Left lung (tissue), 10 donors: ENCODE results near the gene CCDC74A. TPM values are rescaled to one million over a fixed set of nuclear protein-coding genes. Genes with fewer than 3 reads are reported as not detected.
"Not testable (repeated sequence)": the region's sequence is repeated elsewhere in the genome, so short reads cannot be mapped to it uniquely, and the experiment has no call there.

ENCODE experiments used
- ATAC-seq: fragments of 200-7000 bp; cut with Tn5 transposase; one replicate; pipeline ENCODE4 v1.9.1; 2020; ENCODE audit warnings: moderate library complexity
- DNase-seq, 4 donors: peaks; one replicate each; pipeline ENCODE4 v3.0.0-alpha.2; 2013 to 2020
- H3K27ac ChIP-seq, 2 donors: fragments of 200-600 bp; sonication (generic) in 1 of 2; one replicate each; pipeline versions ENCODE4 v1.5.0 to v1.8.0; 2020 to 2021
- H3K27me3 ChIP-seq, 2 donors: fragments of 200-600 bp; sonication (generic) in 1 of 2; one replicate each; pipeline versions ENCODE4 v1.5.0 to v1.8.0; 2020 to 2021
- H3K36me3 ChIP-seq, 2 donors: fragments of 200-600 bp; sonication (generic) in 1 of 2; one replicate each; pipeline versions ENCODE4 v1.5.0 to v1.8.0; 2020 to 2021
- H3K4me1 ChIP-seq, 2 donors: fragments of 200-600 bp; one replicate each; pipeline ENCODE4 v1.8.0; 2021
- H3K4me3 ChIP-seq, 2 donors: fragments of 200-600 bp; sonication (generic) in 1 of 2; one replicate each; pipeline versions ENCODE4 v1.5.0 to v1.8.0; 2020 to 2021; ENCODE audit warnings: mild to moderate bottlenecking in 1 of 2
- H3K9me3 ChIP-seq, 2 donors: fragments of 200-600 bp; sonication (generic) in 1 of 2; one replicate each; pipeline versions ENCODE4 v1.5.0 to v1.8.0; 2020 to 2021
- intact Hi-C, 2 donors: fragments of 100-400 bp; cut with DNase I; formaldehyde crosslinking; loops; one replicate each; pipeline versions ENCODE4 v1.11.2 to v1.14.2; 2022
- polyA plus RNA-seq, 6 donors: library from polyadenylated mRNA; unstranded; fragments of 120-200 nt; gene quantifications; one replicate each; pipeline ENCODE4 v1.2.1, GENCODE V29; 2013; ENCODE audit not compliant: insufficient read length in 6 of 6
- total RNA-seq, 2 donors: library from RNA; stranded (reverse); fragmentation: NEBNext Ultra II Directional; extraction: Animal tissue kit (Norgen Biotek cat#: 25700); gene quantifications; one replicate each; pipeline ENCODE4 v1.2.1, GENCODE V29; 2021
- TF ChIP-seq, protein P1 (sequence below), 2 donors: fragments of 200-600 bp; sonication (generic) in 1 of 2; IDR thresholded peaks; one replicate each; pipeline versions ENCODE4 v1.5.0 to v1.8.0; 2021; ENCODE audit warnings: antibody characterized with exemption in 2 of 2
- donor health status: DM: no; HTN: yes; CAD: no.
- donor health status: DM: no; HTN: no; CAD: no.

CCDC74A gene
- total and polyA plus RNA-seq, 8 donors: 2.7 to 10.6 (median 7.6) TPM

DNA sequence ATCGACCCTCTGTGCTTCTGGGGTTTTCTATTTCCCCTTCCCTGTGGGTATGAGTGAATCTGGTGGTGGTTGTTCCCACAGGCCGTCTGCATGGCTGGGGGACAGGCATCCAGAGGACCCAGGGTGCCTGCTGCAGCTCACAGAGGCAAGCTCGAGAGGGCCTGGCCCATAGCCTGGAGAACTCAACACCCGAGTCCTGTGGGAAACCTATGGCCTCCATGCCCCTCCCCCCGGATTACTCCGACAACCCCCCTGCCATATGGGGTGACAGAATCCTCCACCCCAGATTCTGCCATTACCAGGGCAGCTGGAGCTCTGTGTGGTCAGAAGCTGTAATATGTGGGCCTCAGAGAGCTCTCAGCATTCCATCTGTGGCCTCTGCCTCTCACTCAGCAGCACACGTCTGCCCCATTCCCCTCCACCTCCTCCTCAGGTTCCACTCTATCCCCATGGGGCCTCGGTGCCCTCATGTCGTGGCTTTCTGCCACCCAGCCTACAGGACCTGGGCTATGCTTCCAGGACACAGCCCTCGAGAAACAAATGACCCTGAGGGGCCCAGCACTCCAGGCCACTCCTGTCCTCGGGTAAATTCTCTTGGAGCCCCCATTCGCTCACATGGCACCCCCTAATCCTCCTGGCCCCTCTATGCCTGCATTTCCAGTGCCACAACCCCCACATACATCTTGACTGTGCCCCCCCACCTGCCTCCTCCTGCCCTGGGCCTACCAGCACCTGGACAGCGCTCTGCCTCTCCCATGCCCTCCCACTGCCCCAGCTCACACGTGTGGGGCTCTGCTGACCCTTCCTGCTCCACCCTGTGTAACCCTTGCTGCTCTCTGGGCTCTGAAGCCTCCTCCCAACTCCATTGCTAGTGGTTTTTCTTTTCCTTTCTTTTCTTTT, 39.1 kb upstream of the CCDC74A start:
- H3K27ac ChIP-seq: no peak overlapping the region
- no peaks in the 10 kb centered on the region for H3K36me3 ChIP-seq
- H3K9me3 ChIP-seq: no peaks in the 10 kb centered on the region
- no peak overlapping the region for H3K4me3 ChIP-seq
- H3K4me1 ChIP-seq: peaks cover 8 to 9% of the 10 kb centered on the region in 2 donors
- intact Hi-C loops: no loop called here
- ATAC-seq: no peak
- TF ChIP-seq, protein P1, sequence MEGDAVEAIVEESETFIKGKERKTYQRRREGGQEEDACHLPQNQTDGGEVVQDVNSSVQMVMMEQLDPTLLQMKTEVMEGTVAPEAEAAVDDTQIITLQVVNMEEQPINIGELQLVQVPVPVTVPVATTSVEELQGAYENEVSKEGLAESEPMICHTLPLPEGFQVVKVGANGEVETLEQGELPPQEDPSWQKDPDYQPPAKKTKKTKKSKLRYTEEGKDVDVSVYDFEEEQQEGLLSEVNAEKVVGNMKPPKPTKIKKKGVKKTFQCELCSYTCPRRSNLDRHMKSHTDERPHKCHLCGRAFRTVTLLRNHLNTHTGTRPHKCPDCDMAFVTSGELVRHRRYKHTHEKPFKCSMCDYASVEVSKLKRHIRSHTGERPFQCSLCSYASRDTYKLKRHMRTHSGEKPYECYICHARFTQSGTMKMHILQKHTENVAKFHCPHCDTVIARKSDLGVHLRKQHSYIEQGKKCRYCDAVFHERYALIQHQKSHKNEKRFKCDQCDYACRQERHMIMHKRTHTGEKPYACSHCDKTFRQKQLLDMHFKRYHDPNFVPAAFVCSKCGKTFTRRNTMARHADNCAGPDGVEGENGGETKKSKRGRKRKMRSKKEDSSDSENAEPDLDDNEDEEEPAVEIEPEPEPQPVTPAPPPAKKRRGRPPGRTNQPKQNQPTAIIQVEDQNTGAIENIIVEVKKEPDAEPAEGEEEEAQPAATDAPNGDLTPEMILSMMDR (IDR thresholded peaks at IDR 0.05): no peak
- H3K27me3 ChIP-seq: no peaks in the 10 kb centered on the region
- no peak for DNase-seq

DNA sequence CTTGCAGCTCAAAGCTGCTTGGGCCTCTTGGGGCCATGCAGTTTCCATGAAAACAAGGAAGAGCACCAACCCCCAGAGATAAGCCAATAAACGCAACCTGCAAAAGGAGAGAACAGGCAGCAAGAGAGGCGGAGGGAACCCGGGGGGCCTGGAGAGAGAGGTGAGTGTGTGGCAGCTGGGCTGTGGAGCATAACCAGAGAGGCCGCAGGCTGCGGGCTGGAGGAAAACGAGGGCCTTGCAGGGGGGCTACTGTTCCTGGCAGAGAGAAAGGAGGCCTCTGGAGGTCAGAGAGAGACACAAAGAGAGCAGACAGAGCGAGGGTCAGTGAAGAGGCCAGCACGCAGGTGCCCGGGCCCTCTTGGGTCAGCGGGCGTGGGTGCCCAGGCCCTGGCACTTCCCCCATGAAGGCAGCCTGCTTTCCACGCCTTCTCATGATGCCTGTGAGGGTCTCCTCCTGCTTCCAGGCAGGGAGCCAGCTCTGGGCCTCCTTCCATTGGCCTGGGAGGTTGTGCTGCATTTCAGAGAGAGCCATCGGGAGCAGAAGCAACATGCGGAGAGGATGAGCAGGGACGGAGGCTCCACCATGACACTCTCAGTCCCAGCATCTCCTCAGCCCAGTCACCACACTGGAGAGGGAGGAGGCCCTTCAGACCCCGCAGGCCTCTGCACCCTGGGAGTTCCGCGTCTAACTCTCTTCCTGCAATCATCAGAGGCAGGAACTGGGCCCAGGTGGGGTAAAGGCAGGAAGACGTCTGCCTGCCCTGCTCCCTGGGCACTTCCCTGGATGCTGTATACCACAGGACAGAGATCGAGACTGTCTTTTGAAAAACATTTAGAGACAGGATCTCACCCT, 36.8 kb upstream of the CCDC74A start:
- peaks cover 16 to 28% of the 10 kb centered on the region in 2 donors for H3K4me1 ChIP-seq
- H3K36me3 ChIP-seq, H3K27me3 ChIP-seq, H3K9me3 ChIP-seq, intact Hi-C loops, H3K27ac ChIP-seq, ATAC-seq: not testable (repeated sequence)
- peak in 1 of 4 donors; percentile 9 for DNase-seq
- H3K4me3 ChIP-seq: peak overlapping the region in 1 of 2 donors; percentile 70

DNA sequence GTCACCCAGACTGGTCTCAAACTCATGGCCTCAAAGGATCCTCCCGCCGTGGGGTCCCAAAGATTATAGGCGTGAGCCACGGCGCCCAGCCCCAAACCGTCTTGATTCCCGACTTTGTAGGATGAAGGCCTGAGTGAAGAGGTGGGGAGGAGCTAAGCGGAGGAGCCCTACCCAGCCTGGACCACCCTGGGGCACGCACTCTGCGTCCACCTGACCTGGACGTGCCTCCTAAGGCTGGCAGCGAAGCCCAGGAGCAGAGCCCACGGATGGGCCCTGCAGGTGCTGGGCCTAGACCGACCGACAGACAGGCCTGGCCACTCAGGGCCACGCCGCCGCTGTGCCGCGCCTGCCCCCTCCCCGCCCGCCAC, 36.2 kb upstream of the CCDC74A start:
- H3K9me3 ChIP-seq, H3K27me3 ChIP-seq, intact Hi-C loops, DNase-seq, H3K36me3 ChIP-seq, H3K27ac ChIP-seq: not testable (repeated sequence)
- Histone ChIP-seq H3K4me3 (peak overlapping the region; percentile 70 to 75), H3K4me1 (peaks cover 16 to 28% of the 10 kb centered on the region in 2 donors)
- peak; percentile 25 for ATAC-seq

DNA sequence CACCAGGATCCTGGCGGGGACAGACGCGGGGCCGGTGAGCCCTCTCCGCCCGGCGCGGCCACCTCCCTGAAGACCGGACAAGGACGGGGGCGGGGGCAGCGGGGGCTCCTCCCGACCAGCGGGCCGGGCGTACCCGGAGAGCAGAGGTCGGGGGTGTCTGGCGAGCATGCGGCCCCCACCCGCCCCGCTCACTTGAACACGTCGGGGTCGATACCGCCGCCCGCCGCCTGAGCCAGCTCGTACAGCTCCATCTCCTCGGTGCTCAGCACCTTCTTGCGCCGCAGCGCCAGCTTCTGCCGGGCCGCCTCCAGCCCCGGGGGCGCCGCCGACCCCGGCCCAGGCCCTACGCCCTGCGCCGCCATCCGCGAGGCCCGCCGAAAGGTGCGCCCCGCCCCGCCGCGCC, 35.7 kb upstream of the CCDC74A start, which contains the start of gene MZT2A:
TSS of gene MZT2A (minus strand) at position 383 of the 403 bp plus-strand sequence. CDS start at position 362, 21 bp downstream.
- H3K9me3 ChIP-seq, intact Hi-C loops, ATAC-seq, H3K36me3 ChIP-seq, DNase-seq, H3K27me3 ChIP-seq: not testable (repeated sequence)
- Histone ChIP-seq H3K27ac (peak within 1 kb of the TSS; percentile 86 to 87), H3K4me1 (peaks cover 16 to 28% of the 10 kb centered on the region in 2 donors), H3K4me3 (peak within 1 kb of the TSS; percentile 70 to 75)

- DNase-seq (peak; percentile 91 to 96 (median 94)), ATAC-seq (peak; percentile 91)
- Histone ChIP-seq H3K36me3 (no peaks in the 10 kb centered on the region), H3K27me3 (no peaks in the 10 kb centered on the region), H3K27ac (peak overlapping the region; percentile 86 to 87), H3K9me3 (no peaks in the 10 kb centered on the region), H3K4me1 (peaks cover 16 to 28% of the 10 kb centered on the region in 2 donors), H3K4me3 (peak overlapping the region; percentile 70 to 75)
- intact Hi-C loops: no loop called here
- TF ChIP-seq, protein P1 (IDR thresholded peaks at IDR 0.05): peak; percentile 69 to 77
These were observed 35.1 kb upstream of the CCDC74A start for GRCh38 chr2:131492418-131493198.
